GM23248 (cell line): ENCODE data around the gene GDF9.

Experiments used
- EZH2 ChIP-seq: fragments of 200-600 bp; sonication (generic); IDR thresholded peaks from 2 replicates; pipeline ENCODE4 v1.6.1; 2018; ENCODE audit warnings: antibody characterized with exemption, mild to moderate bottlenecking; ENCODE audit not compliant: insufficient read depth, poor library complexity, severe bottlenecking
- EZH2phosphoT487 ChIP-seq: fragments of 200-600 bp; sonication (generic); IDR thresholded peaks from 2 replicates; pipeline ENCODE4 v1.6.1; 2018; ENCODE audit warnings: antibody characterized with exemption, moderate library complexity, mild to moderate bottlenecking, low read depth; ENCODE audit not compliant: insufficient read depth

DNA sequence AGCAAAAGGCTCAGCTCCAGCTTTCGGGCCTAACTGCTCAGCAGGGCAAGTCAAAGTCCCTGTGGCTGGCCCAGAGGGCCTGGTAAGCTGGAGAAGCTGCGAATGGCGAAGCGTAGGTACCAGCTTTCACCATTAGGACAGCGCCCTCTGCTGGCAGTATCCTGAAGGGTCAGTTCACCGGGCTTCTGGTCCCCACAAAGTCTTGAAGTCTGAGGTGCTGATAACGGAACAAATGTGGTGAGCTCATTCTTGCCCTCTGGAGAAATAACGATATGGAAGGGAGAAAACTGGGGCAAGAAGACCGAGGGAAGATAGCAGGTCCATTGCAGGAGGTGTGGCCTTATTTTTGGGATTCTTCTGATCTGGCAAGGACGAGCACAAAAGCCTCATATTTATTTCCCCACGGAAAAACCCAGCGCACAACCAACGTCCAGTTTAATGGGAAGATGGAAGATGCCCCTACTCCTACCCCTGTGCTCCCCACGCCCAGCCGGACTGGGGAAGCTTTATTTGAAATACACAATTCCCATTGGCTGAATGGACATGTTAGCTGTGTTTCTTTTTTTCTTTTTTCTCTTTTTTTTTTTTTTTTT lies 46.0 kb downstream of the GDF9 start:
- TF ChIP-seq EZH2 (no peak), EZH2phosphoT487 (no peak)
